Colonic mucosa (tissue), 4 donors: ENCODE results near the gene AP1S2. TPM values are rescaled to one million over a fixed set of nuclear protein-coding genes. Genes with fewer than 3 reads are reported as not detected.

Source experiments
- DNase-seq: peaks from one replicate; pipeline ENCODE4 v3.0.0-alpha.2; 2020
- H3K27ac ChIP-seq: fragments of 200-600 bp; one replicate; pipeline ENCODE4 v1.8.0; 2021
- H3K27me3 ChIP-seq: fragments of 200-600 bp; one replicate; pipeline ENCODE4 v1.8.0; 2021
- H3K36me3 ChIP-seq: fragments of 200-600 bp; one replicate; pipeline ENCODE4 v1.8.0; 2021
- H3K4me1 ChIP-seq: fragments of 200-600 bp; one replicate; pipeline ENCODE4 v1.8.0; 2021; ENCODE audit warnings: mild to moderate bottlenecking
- H3K4me3 ChIP-seq: fragments of 200-600 bp; one replicate; pipeline ENCODE4 v1.8.0; 2021
- H3K9ac ChIP-seq, 2 donors: one replicate each; pipeline ENCODE4 v1.7.0; 2013; ENCODE audit warnings: control low read depth in 2 of 2, low read depth in 2 of 2, low read length in 2 of 2
- H3K9me3 ChIP-seq: fragments of 200-600 bp; one replicate; pipeline ENCODE4 v1.8.0; 2021
- CTCF ChIP-seq: fragments of 200-600 bp; IDR thresholded peaks from one replicate; pipeline ENCODE4 v1.8.0; 2022; ENCODE audit warnings: antibody characterized with exemption, mild to moderate bottlenecking
- intact Hi-C: fragments of 100-400 bp; cut with DNase I; formaldehyde crosslinking; loops from one replicate; pipeline ENCODE4 v1.14.1; 2022
- total RNA-seq, 2 donors: library from RNA; stranded (reverse); fragmentation: NEBNext Ultra II Directional in 1 of 2; extraction: Animal tissue kit (Norgen Biotek cat#: 25700) in 1 of 2; gene quantifications; one replicate each; pipeline ENCODE4 v1.2.1, GENCODE V29; 2021
- donor health status: healthy.
- donor health status: DM: no; HTN: no; CAD: no.
- donor health status: DM: no; HTN: no; CAD: no.

The AP1S2 gene
- total RNA-seq, 2 donors from 2014 or later = 10.9 to 20.7 TPM

- Histone ChIP-seq H3K9me3 (no peaks in the 10 kb centered on the region), H3K27me3 (no peaks in the 10 kb centered on the region), H3K27ac (no peak overlapping the region), H3K4me3 (no peak overlapping the region), H3K9ac (no peak overlapping the region), H3K4me1 (no peaks in the 10 kb centered on the region), H3K36me3 (peaks cover 10% of the 10 kb centered on the region)
- intact Hi-C loops = no loop called here
- TF ChIP-seq CTCF = no peak
- no peak for DNase-seq
These were observed 46.4 kb downstream of the AP1S2 start for GRCh38 chrX:15808254-15808653.

DNA sequence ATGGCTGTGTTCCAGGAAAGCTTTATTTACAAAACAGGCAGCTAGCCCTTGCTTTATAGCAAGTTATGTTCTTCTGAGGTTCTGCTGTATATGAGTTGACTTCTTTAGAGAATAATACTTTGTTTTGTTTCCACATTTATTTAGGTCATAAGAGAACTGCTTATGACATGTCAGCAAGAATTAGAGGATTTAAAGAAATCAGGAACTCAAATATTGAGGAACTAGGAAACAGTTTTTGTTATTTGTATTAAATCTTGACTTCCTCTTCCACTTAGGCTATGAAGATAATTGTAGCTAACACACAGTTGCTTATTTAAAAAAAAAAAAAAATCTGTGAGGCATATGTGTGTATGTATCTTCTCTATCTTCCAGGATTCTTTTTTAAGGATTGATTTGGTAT is 50.0 kb downstream of the AP1S2 start:
- Histone ChIP-seq H3K27me3 (no peaks in the 10 kb centered on the region), H3K27ac (no peak overlapping the region), H3K4me1 (no peaks in the 10 kb centered on the region), H3K4me3 (no peak overlapping the region), H3K9me3 (no peaks in the 10 kb centered on the region), H3K36me3 (peaks cover 4% of the 10 kb centered on the region), H3K9ac (no peak overlapping the region)
- intact Hi-C loops = no loop called here
- TF ChIP-seq CTCF = no peak
- no peak for DNase-seq

DNA sequence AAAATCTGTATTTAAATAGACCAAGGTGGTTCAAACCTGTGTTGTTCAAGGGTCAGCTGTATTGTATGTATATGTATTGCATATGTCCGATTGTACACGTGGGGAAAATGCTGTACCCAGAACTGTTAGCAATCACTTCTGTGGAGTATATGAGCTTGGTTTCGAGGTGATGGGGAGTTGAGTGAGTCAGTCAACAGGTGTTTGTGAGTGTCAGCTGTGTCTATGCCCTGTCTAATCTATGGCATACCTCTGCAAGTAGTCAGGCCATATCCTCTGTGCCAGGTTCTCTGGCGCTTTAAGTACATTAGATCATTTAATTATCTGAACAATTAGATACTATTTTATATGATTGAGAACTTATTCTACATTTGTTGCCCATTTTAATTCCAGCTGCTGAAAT is 56.9 kb downstream of the AP1S2 start:
- no peaks in the 10 kb centered on the region for H3K27me3 ChIP-seq
- no peak for DNase-seq
- H3K9ac ChIP-seq = no peak overlapping the region
- TF ChIP-seq CTCF = no peak
- no peak overlapping the region for H3K4me3 ChIP-seq
- H3K4me1 ChIP-seq = no peaks in the 10 kb centered on the region
- H3K9me3 ChIP-seq = no peaks in the 10 kb centered on the region
- peaks cover 4% of the 10 kb centered on the region for H3K36me3 ChIP-seq
- intact Hi-C loops = no loop called here
- no peak overlapping the region for H3K27ac ChIP-seq

DNA sequence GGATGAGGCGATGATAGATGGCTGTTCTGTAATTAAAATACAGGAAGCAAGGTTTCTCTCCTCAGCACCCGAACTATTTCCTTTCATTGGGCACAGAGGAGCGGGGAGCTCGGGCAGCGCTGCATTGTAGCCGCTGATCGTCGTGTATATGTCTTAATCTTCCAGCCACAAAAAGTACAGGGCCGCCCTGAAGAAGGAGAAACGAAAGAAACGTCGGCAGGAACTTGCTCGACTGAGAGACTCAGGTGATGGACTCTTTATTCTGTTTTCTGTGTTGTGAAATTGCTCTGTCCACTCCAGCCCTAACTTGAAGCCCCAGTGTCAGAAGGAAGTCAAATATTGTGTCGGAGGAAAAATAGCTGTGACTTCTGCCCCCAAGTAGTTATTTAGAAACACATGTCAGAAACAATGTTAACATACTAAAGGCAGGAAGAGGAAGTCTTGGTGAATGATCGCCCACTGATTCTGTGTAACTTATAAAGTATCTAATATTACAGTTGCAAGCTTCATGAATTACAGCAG is 63.8 kb downstream of the AP1S2 start:
- Histone ChIP-seq H3K4me1 (peaks cover 14% of the 10 kb centered on the region), H3K9me3 (no peaks in the 10 kb centered on the region), H3K36me3 (no peaks in the 10 kb centered on the region), H3K27me3 (no peaks in the 10 kb centered on the region), H3K9ac (peak overlapping the region; percentile 66 to 72), H3K4me3 (peak overlapping the region; percentile 64), H3K27ac (peak overlapping the region; percentile 84)
- DNase-seq = no peak
- intact Hi-C loops = no loop called here
- no peak for TF ChIP-seq CTCF

DNA sequence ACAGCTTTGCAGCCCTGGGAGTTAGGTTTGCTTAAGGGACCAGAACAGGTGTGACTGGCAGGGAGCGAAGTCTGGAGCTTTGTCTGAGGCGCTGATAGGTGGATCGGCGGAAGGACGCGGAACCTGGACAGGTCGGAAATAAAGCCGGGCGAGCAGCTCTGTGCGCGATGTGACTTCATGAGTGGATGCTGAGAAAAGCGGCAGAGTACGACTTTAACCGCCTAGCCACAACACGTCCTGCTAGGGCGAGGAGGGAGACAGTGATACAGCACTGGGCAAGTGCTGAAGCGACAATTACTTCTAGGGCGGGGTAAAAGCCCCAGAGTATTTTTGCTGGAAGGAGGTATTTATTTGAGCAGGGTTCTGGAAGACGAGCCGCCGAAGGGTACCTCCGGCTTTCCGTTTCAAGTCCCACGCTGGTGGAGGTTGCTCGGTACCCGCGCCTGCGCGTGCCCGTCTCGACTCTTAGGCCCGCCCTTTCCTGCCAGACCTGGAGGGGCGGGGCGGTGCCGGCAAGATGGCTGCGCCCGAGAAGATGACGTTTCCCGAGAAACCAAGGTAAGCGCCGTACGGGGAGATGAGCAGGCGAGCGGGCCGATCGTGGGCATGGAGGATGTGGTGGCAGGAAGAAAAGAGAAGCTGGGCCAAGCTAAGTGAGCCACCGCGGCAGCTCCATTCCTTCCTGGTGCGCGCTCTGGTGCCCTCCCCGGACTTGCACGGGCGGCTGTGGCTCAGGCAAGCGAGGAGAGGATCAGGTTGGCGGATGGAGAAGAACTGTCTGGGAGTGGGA is 64.4 kb downstream of the AP1S2 start, which contains the start of gene ZRSR2:
Gene ZRSR2, plus strand, starts transcription at position 506 of the 790 bp plus-strand sequence. Its CDS starts 12 bp downstream, at position 518.
- H3K36me3 ChIP-seq = no peaks in the 10 kb centered on the region
- H3K9ac ChIP-seq = peak within 1 kb of the TSS; percentile 66 to 72
- no peaks in the 10 kb centered on the region for H3K9me3 ChIP-seq
- H3K4me1 ChIP-seq = peaks cover 14% of the 10 kb centered on the region
- H3K27me3 ChIP-seq = no peaks in the 10 kb centered on the region
- TF ChIP-seq CTCF = no peak
- intact Hi-C loops = no loop called here
- DNase-seq = peak; percentile 91
- peak within 1 kb of the TSS; percentile 64 for H3K4me3 ChIP-seq
- peak within 1 kb of the TSS; percentile 84 for H3K27ac ChIP-seq
